ENCODE data around the gene SKIC3. TPM values are rescaled to one million over a fixed set of nuclear protein-coding genes. Genes with fewer than 3 reads are reported as not detected.

Gene SKIC3
- total and polyA plus RNA-seq, 2 donors from 2014 or later: 13.3 to 72.9 TPM

- FAIRE-seq (no peak), DNase-seq (no peak)
- Histone ChIP-seq H3K27ac (ENCODE audit: low read depth in 2 of 2, low read length in 2 of 2) (no peak overlapping the region), H3K4me1 (ENCODE audit: control insufficient read depth in 2 of 3, insufficient read depth in 2 of 3, low read depth in 1 of 3, low read length in 3 of 3) (no peaks in the 10 kb centered on the region), H3K36me3 (ENCODE audit: control insufficient read depth in 2 of 3, insufficient read depth in 3 of 3, low read length in 3 of 3) (peaks cover 8 to 45% (median 13%) of the 10 kb centered on the region in 3 donors), H3K27me3 (ENCODE audit: control insufficient read depth, insufficient read depth, low read length) (no peaks in the 10 kb centered on the region), H3K9me3 (ENCODE audit: control insufficient read depth in 2 of 3, insufficient read depth in 1 of 3, low read length in 3 of 3) (no peaks in the 10 kb centered on the region), H3K4me3 (ENCODE audit: low read length in 3 of 3) (no peak overlapping the region), H3K9ac (ENCODE audit: low read length in 3 of 3) (no peak overlapping the region)
- no peak for TF ChIP-seq CTCF (IDR thresholded peaks at IDR 0.05; ENCODE audit: borderline replicate concordance, extremely low read depth, insufficient read depth)
- intact Hi-C loops (cut with DNase I): no loop called here
These were observed 43.2 kb downstream of the SKIC3 start for GRCh38 chr5:95511606-95512005.

GRCh38 chr5:95508550-95508949 lies 46.2 kb downstream of the SKIC3 start:
- H3K4me1 ChIP-seq (ENCODE audit: control insufficient read depth in 2 of 3, insufficient read depth in 2 of 3, low read depth in 1 of 3, low read length in 3 of 3): no peaks in the 10 kb centered on the region
- H3K36me3 ChIP-seq (ENCODE audit: control insufficient read depth in 2 of 3, insufficient read depth in 3 of 3, low read length in 3 of 3): peaks cover 2 to 41% (median 8%) of the 10 kb centered on the region in 3 donors
- H3K4me3 ChIP-seq (ENCODE audit: low read length in 3 of 3): no peak overlapping the region
- intact Hi-C loops (cut with DNase I): no loop called here
- H3K9ac ChIP-seq (ENCODE audit: low read length in 3 of 3): no peak overlapping the region
- H3K27ac ChIP-seq (ENCODE audit: low read depth in 2 of 2, low read length in 2 of 2): no peak overlapping the region
- no peak for DNase-seq
- H3K9me3 ChIP-seq (ENCODE audit: control insufficient read depth in 2 of 3, insufficient read depth in 1 of 3, low read length in 3 of 3): no peaks in the 10 kb centered on the region
- no peaks in the 10 kb centered on the region for H3K27me3 ChIP-seq (ENCODE audit: control insufficient read depth, insufficient read depth, low read length)
- TF ChIP-seq CTCF (IDR thresholded peaks at IDR 0.05; ENCODE audit: borderline replicate concordance, extremely low read depth, insufficient read depth): no peak
- FAIRE-seq: no peak

Other genes starting within 250 kb of the SKIC3 start
- 1.9 TPM for gene FAM81B, start 163.6 kb downstream of the SKIC3 start, total RNA-seq
- 2.3 TPM for gene FAM81B, start 163.6 kb downstream of the SKIC3 start, polyA plus RNA-seq (ENCODE audit: insufficient read depth, low read depth, low replicate concordance)
- 5.9 TPM for gene ARSK, start 124 bp upstream of the SKIC3 start, total RNA-seq
- 4.5 TPM for gene ARSK, start 124 bp upstream of the SKIC3 start, polyA plus RNA-seq (ENCODE audit: insufficient read depth, low read depth, low replicate concordance)
- gene GPR150, start 65.1 kb upstream of the SKIC3 start, total RNA-seq: 0.16 TPM
- 0.19 TPM for gene GPR150, start 65.1 kb upstream of the SKIC3 start, polyA plus RNA-seq (ENCODE audit: insufficient read depth, low read depth, low replicate concordance)
- 2.6 TPM for gene RFESD, start 91.8 kb upstream of the SKIC3 start, total RNA-seq
- gene RFESD, start 91.8 kb upstream of the SKIC3 start, polyA plus RNA-seq (ENCODE audit: insufficient read depth, low read depth, low replicate concordance): 4.0 TPM
- 1.0 TPM for gene SPATA9, start 128.0 kb upstream of the SKIC3 start, total RNA-seq
- 1.1 TPM for gene SPATA9, start 128.0 kb upstream of the SKIC3 start, polyA plus RNA-seq (ENCODE audit: insufficient read depth, low read depth, low replicate concordance)
- gene RHOBTB3, start 176.4 kb upstream of the SKIC3 start, total RNA-seq: 54.5 TPM
- gene RHOBTB3, start 176.4 kb upstream of the SKIC3 start, polyA plus RNA-seq (ENCODE audit: insufficient read depth, low read depth, low replicate concordance): 22.5 TPM